ENCODE results near the gene PODNL1. TPM values are rescaled to one million over a fixed set of nuclear protein-coding genes. Genes with fewer than 3 reads are reported as not detected.
A peak's percentile ranks its signal among the peaks of the same experiment; 100 is the strongest.
"Not testable (repeated sequence)": the region's sequence is repeated elsewhere in the genome, so short reads cannot be mapped to it uniquely, and the experiment has no call there.

The PODNL1 gene
- total RNA-seq, 2 donors from 2014 or later, result 0.81 TPM; not detected in 1

DNA sequence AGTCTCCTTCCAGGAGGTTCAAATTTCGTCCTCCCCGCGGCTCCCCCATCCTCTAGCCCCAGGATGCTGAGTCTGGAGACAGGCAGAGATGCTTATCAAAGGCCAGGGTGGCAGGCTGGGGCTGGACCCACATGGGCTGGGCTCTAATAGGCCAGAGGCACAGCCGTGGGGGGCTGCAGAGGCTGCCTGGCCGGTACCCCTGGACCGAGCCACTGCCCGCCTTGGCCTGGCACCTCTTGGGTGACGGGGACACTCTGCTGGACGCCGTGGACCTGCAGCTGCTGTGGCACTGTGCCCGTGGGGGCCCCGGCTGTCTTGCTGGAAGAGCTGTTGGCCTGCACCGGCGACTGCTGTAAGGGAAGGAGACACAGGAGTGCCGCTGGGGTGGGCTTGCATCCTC, 42.1 kb upstream of the PODNL1 start:
- ATAC-seq (replicated peaks in 1 of 2) (no peak), DNase-seq (no peak)
- H3K36me3 Mint-ChIP-seq (ENCODE audit: insufficient read depth in 2 of 2), result peaks cover 0 to 2% of the 10 kb centered on the region in 2 donors
- H3K27me3 Mint-ChIP-seq (ENCODE audit: low read depth), result no peaks in the 10 kb centered on the region
- no peak overlapping the region for H3K4me3 Mint-ChIP-seq
- peaks cover 19% of the 10 kb centered on the region for H3K4me1 Mint-ChIP-seq (ENCODE audit: low read depth)
- no peaks in the 10 kb centered on the region for H3K9me3 Mint-ChIP-seq
- no peak overlapping the region for H3K27ac Mint-ChIP-seq

DNA sequence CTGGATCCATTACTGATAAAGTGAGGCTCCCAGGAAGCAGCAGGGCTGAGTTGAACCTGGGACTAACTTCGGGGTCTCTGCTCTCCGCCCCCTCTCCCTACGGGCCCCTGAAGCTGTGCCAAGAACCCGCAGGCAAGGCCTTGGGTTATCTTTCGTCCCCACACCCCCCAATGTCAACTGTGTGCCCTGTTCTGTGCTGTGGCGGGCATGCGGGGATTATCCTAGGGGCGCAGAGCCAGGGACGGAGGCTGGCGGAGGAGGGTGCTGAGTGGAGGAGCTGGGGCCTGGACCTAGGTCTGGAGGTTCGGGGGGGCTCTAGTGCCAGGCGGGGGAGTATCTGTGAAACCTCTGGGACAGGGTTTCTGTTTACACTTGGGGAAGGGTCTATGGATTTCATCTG, 41.5 kb upstream of the PODNL1 start:
- no peak for DNase-seq
- Mint-ChIP-seq H3K4me1 (ENCODE audit: low read depth) (peaks cover 12% of the 10 kb centered on the region), H3K9me3 (no peaks in the 10 kb centered on the region), H3K36me3 (ENCODE audit: insufficient read depth in 2 of 2) (peaks cover 0 to 2% of the 10 kb centered on the region in 2 donors), H3K4me3 (peak overlapping the region in 1 of 2 donors; percentile 27), H3K27ac (no peak overlapping the region), H3K27me3 (ENCODE audit: low read depth) (no peaks in the 10 kb centered on the region)
- no peak for ATAC-seq (replicated peaks in 1 of 2)

DNA sequence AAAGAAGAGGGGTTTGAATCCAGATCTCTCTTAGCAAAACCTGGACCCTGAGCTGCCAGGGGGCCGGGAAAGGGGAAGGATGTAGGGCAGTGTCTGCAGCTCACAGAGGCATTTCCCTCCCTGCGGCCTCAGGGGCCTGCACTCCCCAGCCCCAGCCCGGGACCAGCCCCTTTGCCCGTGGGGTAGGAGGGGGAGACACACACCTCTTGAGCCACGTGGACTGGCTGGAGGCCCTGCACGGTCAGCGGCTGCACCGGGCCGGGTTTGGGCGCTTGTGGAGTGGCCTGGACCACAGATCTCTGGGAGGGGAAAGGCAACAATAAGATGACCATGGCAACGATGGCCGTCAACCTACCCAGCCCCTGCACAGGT, 41.0 kb upstream of the PODNL1 start:
- DNase-seq (no peak), ATAC-seq (replicated peaks in 1 of 2) (peak in 1 of 2 donors; percentile 13)
- peaks cover 0 to 2% of the 10 kb centered on the region in 2 donors for H3K36me3 Mint-ChIP-seq (ENCODE audit: insufficient read depth in 2 of 2)
- H3K27ac Mint-ChIP-seq, result no peak overlapping the region
- H3K9me3 Mint-ChIP-seq, result no peaks in the 10 kb centered on the region
- peak overlapping the region in 1 of 2 donors; percentile 27 for H3K4me3 Mint-ChIP-seq
- H3K27me3 Mint-ChIP-seq (ENCODE audit: low read depth), result no peaks in the 10 kb centered on the region
- H3K4me1 Mint-ChIP-seq (ENCODE audit: low read depth), result peaks cover 13% of the 10 kb centered on the region

DNA sequence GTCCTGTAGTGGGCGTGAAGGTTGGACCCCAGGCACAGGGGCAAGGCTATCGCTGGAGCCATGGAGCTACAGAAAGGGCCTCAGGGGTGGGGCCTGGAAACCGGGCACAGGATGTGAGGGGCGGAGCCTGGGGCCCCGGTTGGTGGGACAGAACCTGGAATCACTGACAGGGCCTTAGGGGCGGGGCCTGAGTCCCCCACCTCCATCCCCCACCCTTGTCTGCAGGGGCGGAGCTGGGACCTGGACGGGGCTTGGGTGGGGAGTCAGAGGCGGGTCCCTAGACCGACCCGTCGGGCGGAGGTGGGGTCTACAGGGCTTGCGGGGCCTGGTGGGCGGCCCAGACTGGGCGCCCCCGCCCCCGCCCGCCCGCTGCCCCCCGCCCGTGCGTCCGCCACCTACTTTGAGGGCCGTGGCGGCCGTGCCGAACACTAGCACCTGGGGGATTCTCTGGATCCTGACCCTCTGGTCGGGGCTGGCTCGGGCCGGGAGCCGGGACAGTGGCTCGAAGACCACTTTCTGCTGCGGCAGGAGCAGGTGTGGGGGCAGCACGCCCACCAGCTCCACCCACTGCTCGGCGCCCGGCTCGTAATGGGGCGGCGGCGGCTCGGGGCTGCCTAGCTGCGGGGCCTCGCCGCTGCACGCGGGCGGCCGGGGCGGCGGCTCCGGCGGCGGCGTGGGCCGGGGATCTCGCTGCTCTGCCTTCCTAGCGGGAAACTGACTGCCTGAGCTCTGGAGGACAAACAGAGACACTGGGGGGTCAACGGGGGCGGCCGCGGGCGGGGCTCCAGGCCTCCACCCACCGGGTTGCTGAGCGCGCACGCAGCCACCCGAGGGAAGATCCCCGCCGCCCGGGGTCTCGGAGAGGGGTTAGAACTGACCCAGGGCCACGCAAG, 40.4 kb upstream of the PODNL1 start:
- Mint-ChIP-seq H3K4me1 (ENCODE audit: low read depth) (peaks cover 18% of the 10 kb centered on the region), H3K36me3 (ENCODE audit: insufficient read depth in 2 of 2) (peaks cover 0 to 2% of the 10 kb centered on the region in 2 donors), H3K27me3 (ENCODE audit: low read depth) (no peaks in the 10 kb centered on the region), H3K4me3 (peak overlapping the region; percentile 27 to 31), H3K9me3 (no peaks in the 10 kb centered on the region), H3K27ac (no peak overlapping the region)
- ATAC-seq (replicated peaks in 1 of 2), result peak; percentile 30 to 40
- DNase-seq, result no peak

DNA sequence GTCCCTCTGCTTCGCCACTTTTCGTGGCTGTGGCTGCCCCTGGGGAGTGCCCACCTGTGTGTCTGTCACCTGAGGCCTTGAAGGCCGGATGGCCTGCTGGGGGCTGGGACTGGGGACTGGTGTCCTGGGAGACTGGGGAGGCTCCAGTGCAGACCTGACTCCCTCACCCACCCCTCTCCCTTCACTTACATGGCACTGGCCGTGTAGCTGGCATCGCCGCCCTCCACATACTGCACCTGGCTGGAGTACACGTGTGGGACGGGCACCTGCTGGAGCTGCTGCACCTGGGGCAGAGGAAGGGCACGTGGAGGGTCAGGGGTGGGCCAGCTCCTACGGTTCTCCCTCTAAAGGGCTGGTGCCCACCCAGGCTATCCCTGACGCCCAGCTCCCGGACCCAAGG, 39.6 kb upstream of the PODNL1 start:
- Mint-ChIP-seq H3K27ac (no peak overlapping the region), H3K4me1 (ENCODE audit: low read depth) (peaks cover 18% of the 10 kb centered on the region)

DNA sequence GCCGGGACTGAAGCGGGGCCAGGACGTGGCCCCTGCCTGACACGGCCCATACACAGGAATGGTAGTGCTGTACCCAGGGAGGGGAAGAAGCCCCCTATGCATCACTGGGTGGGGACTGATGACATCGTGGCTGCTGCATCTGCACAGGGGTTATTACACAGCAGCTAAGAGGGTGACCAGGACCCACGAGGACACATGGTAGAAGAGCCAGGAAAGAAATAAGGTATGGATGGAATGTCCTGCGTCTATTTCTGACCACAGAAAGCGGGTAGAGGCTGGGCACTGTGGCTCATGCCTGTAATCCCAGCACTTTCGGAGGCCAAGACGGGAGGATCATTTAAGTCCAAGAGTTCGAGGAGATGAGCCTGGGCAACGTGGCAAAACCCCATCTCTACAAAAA, 38.2 kb upstream of the PODNL1 start:
- ATAC-seq (replicated peaks in 1 of 2) (no peak), DNase-seq (no peak)
- no peaks in the 10 kb centered on the region for H3K9me3 Mint-ChIP-seq
- H3K27me3 Mint-ChIP-seq (ENCODE audit: low read depth), result no peaks in the 10 kb centered on the region
- H3K27ac Mint-ChIP-seq, result no peak overlapping the region
- peaks cover 18% of the 10 kb centered on the region for H3K4me1 Mint-ChIP-seq (ENCODE audit: low read depth)
- H3K4me3 Mint-ChIP-seq, result no peak overlapping the region
- H3K36me3 Mint-ChIP-seq (ENCODE audit: insufficient read depth in 2 of 2), result peaks cover 0 to 2% of the 10 kb centered on the region in 2 donors

More for the DNA sequence above, 39.6 kb upstream of the PODNL1 start:
- Mint-ChIP-seq H3K9me3 (no peaks in the 10 kb centered on the region), H3K27me3 (ENCODE audit: low read depth) (no peaks in the 10 kb centered on the region), H3K36me3 (ENCODE audit: insufficient read depth in 2 of 2) (peaks cover 0 to 2% of the 10 kb centered on the region in 2 donors), H3K4me3 (peak overlapping the region in 1 of 2 donors; percentile 27)
- DNase-seq (no peak), ATAC-seq (replicated peaks in 1 of 2) (no peak)

DNA sequence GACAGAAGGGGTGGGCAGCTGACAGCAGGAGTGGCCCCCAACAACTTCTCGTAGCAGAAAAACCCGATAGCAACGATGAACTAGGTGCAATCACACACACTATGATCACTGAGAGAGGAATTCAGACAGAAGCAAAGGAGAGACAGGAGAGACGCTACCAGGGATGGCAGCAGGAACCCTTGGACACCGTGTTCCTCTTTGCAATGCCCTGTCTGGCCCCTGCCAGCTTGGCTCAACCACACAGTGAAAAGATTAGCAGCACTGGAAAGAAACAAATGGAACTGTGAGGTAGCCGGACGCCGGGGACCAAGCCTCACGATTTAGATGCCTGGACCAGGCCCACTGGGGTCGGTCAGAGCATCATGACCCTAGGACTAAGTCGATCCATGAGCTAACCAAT, 37.7 kb upstream of the PODNL1 start:
- Mint-ChIP-seq H3K4me1 (ENCODE audit: low read depth) (peaks cover 18% of the 10 kb centered on the region), H3K36me3 (ENCODE audit: insufficient read depth in 2 of 2) (peaks cover 0 to 2% of the 10 kb centered on the region in 2 donors), H3K9me3 (no peaks in the 10 kb centered on the region), H3K27me3 (ENCODE audit: low read depth) (no peaks in the 10 kb centered on the region), H3K4me3 (no peak overlapping the region), H3K27ac (no peak overlapping the region)
- DNase-seq, result no peak
- ATAC-seq (replicated peaks in 1 of 2), result no peak

DNA sequence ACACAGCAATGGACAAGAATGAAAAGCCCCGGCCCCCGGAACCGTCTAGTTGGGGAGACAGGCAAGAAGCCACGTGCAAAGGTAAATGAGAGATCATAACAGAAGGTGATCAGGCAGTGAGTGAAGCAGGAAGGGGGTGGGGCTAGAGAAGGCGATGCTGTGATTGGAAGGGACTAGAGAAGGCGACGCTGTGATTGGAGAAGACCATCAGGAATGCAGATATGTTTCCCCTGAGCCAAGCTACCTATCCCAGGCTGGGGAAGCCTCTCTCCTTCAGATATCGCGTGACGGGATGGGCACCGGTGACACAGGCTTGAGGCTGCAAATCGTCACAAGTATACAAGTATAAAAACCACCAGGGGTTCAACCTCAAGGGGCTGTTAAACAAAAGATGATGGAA, 35.9 kb upstream of the PODNL1 start:
- no peak overlapping the region for H3K4me3 Mint-ChIP-seq
- no peak overlapping the region for H3K27ac Mint-ChIP-seq
- no peaks in the 10 kb centered on the region for H3K27me3 Mint-ChIP-seq (ENCODE audit: low read depth)

DNA sequence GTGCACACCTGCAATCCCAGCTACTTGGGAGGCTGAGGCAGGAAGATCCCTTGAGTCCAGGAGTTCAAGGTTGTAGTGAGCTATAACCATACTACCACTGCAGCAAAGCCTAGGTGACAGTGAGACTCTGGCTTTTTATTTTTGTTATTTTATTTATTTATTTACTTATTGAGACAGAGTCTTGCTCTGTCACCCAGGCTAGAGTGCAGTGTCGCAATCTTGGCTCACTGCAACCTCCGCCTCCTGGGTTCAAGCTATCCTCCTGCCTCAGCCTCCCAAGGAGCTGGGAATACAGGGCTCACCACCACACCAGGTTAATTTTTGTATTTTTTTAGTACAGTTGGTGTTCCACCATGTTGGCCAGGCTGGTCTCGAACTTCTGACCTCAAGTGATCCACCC, 35.3 kb upstream of the PODNL1 start:
- not testable (repeated sequence) for ATAC-seq (replicated peaks in 1 of 2); DNase-seq; H3K4me3 Mint-ChIP-seq; H3K36me3 Mint-ChIP-seq (ENCODE audit: insufficient read depth in 2 of 2); H3K27ac Mint-ChIP-seq; H3K9me3 Mint-ChIP-seq; H3K27me3 Mint-ChIP-seq (ENCODE audit: low read depth)
- peaks cover 13% of the 10 kb centered on the region for H3K4me1 Mint-ChIP-seq (ENCODE audit: low read depth)

More for the DNA sequence above, 35.9 kb upstream of the PODNL1 start:
- Mint-ChIP-seq H3K4me1 (ENCODE audit: low read depth) (peaks cover 13% of the 10 kb centered on the region), H3K36me3 (ENCODE audit: insufficient read depth in 2 of 2) (peaks cover 2 to 4% of the 10 kb centered on the region in 2 donors), H3K9me3 (no peaks in the 10 kb centered on the region)
- ATAC-seq (replicated peaks in 1 of 2) (peak; percentile 68 to 77), DNase-seq (peak in 1 of 2 donors; percentile 43)

DNA sequence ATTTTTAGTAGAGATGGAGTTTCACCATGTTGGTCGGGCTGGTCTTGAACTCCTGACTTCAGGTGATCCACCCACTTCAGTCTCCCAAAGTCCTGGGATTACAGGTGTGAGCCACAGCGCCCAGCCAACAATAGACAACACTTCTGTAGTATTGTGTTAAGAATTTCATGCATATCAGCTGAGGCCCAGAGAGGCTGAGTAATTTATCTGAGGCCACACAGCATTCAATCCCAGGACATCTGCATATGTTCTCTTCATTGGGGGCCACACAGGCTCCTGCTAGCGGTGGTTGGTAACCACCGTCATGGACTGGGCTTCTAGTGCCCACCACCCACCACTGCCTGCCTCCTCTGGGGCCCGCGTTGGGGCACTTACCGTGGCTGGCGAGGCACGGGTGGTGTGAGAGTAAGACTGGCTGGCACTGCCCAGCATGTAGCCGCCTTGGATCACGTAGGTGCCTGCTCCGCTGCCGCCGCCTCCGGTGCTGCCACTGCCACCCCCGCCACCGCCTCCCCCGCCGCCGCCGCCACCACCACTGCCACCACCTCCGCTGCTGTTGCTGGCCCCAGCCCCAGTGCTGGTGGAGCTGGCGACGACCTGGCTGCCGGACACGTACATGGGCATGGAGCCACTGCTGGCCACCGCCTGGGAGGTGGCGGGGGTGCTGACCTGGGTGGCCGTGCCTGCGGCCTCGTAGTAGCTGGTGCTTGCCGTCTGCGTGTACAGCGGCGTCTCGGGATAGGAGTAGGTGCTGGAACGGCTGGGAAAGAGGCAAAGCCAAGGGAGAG, 34.3 kb upstream of the PODNL1 start:
- H3K27ac Mint-ChIP-seq, result no peak overlapping the region

DNA sequence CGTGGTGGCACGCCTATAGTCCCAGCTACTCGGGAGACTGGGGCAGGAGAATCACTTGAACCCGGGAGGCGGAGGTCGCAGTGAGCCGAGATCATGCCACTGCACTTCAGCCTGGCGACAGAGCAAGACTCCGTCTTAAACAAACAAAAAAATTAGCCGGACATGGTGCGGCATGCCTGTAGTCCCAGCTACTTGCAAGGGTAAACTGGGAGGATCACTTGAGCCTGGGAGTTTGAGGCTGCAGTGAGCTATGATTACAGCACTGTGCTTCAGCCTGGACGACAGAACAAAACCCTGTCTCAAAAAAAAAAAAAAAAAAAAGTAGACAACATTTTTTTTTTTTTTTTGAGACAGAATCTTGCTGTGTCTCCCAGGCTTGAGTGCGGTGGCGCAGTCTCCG, 33.7 kb upstream of the PODNL1 start:
- not testable (repeated sequence) for H3K36me3 Mint-ChIP-seq (ENCODE audit: insufficient read depth in 2 of 2); H3K27ac Mint-ChIP-seq; H3K9me3 Mint-ChIP-seq; H3K27me3 Mint-ChIP-seq (ENCODE audit: low read depth); H3K4me3 Mint-ChIP-seq; DNase-seq; H3K4me1 Mint-ChIP-seq (ENCODE audit: low read depth); ATAC-seq (replicated peaks in 1 of 2)

More for the DNA sequence above, 34.3 kb upstream of the PODNL1 start:
- Mint-ChIP-seq H3K36me3 (ENCODE audit: insufficient read depth in 2 of 2) (peaks cover 2 to 4% of the 10 kb centered on the region in 2 donors), H3K4me3 (no peak overlapping the region), H3K4me1 (ENCODE audit: low read depth) (peaks cover 9% of the 10 kb centered on the region), H3K27me3 (ENCODE audit: low read depth) (no peaks in the 10 kb centered on the region), H3K9me3 (no peaks in the 10 kb centered on the region)
- DNase-seq (no peak), ATAC-seq (replicated peaks in 1 of 2) (no peak)

DNA sequence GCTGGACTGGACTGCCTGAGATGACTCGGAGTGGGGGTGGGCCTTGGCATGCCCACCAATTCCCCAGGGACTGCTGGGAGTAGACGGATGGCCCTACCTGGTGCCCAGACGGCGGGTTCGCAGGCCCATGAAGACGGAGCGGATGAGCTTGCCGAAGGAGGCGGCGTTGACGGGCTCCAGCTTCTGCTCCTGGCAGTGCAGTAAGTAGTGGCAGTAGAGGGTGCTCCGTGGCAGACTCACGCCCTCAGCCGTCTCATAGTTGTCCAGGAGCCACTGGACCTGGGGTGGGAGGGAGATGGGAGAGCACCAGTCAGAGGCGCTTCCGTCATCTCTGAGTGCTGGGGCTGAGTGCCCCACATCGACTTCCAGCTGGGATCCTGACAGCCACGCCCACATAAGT, 31.7 kb upstream of the PODNL1 start:
- H3K27me3 Mint-ChIP-seq (ENCODE audit: low read depth), result no peaks in the 10 kb centered on the region
- no peak overlapping the region for H3K4me3 Mint-ChIP-seq
- ATAC-seq (replicated peaks in 1 of 2) (no peak), DNase-seq (no peak)
- H3K4me1 Mint-ChIP-seq (ENCODE audit: low read depth), result peaks cover 9% of the 10 kb centered on the region
- H3K36me3 Mint-ChIP-seq (ENCODE audit: insufficient read depth in 2 of 2), result peaks cover 2 to 3% of the 10 kb centered on the region in 2 donors
- no peak overlapping the region for H3K27ac Mint-ChIP-seq
- H3K9me3 Mint-ChIP-seq, result no peaks in the 10 kb centered on the region

DNA sequence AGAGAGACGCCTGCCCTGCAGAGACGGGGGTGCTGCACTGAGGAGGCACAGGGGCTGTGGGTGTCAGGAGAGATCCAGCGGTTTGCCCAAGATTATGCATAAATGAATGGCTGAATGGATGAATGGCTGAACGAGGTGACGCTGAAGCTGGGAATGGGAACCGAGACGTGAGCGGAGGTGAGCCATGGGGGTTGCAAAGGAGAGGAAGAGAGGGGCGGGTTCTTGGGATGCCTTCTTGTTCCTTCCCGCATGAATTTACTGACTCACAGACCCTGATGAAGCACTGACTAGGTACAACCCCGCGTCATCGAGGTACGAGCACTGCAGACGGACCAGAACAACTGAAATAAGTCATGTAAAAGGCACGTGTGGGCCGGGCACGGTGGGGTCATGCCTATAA, 30.8 kb upstream of the PODNL1 start:
- no peak overlapping the region for H3K27ac Mint-ChIP-seq
- H3K4me3 Mint-ChIP-seq, result no peak overlapping the region
- H3K36me3 Mint-ChIP-seq (ENCODE audit: insufficient read depth in 2 of 2), result peaks cover 2 to 3% of the 10 kb centered on the region in 2 donors
- no peak for ATAC-seq (replicated peaks in 1 of 2)
- peaks cover 3% of the 10 kb centered on the region for H3K4me1 Mint-ChIP-seq (ENCODE audit: low read depth)
- no peaks in the 10 kb centered on the region for H3K9me3 Mint-ChIP-seq
- H3K27me3 Mint-ChIP-seq (ENCODE audit: low read depth), result no peaks in the 10 kb centered on the region
- no peak for DNase-seq
